GM06990 (cell line): ENCODE measurements around the gene CFAP74.

Source experiments
- DNase-seq: peaks from one replicate; pipeline ENCODE4 v3.0.0-alpha.2; 2011; ENCODE audit not compliant: insufficient read length; ENCODE audit errors: extremely low read depth
- H3K27me3 ChIP-seq: replicated peaks from 2 replicates; pipeline ENCODE4 v1.6.0; 2011; ENCODE audit warnings: low read length; ENCODE audit not compliant: control insufficient read depth, insufficient read depth
- H3K36me3 ChIP-seq: 2 replicates; pipeline ENCODE4 v1.5.1; 2011; ENCODE audit warnings: low read length; ENCODE audit not compliant: control insufficient read depth, insufficient read depth
- H3K4me3 ChIP-seq: replicated peaks from 2 replicates; pipeline ENCODE4 v1.5.1; 2011; ENCODE audit warnings: low read depth, mild to moderate bottlenecking, control low read depth, low read length
- CTCF ChIP-seq: IDR thresholded peaks from 2 replicates; pipeline ENCODE4 v1.5.1; 2011; ENCODE audit warnings: low read length, control low read depth, mild to moderate bottlenecking, inconsistent platforms; ENCODE audit not compliant: insufficient read depth, poor library complexity, severe bottlenecking

Gene CFAP74

GRCh38 chr1:2046174-2046917 lies 42.8 kb upstream of the CFAP74 start:
- peak; percentile 54 for DNase-seq
- peak; percentile 76 for TF ChIP-seq CTCF
- Histone ChIP-seq H3K36me3 (no peaks in the 10 kb centered on the region), H3K4me3 (no peak overlapping the region), H3K27me3 (no peaks in the 10 kb centered on the region; the same call in none of the 2 replicates)

- TF ChIP-seq CTCF, result no peak
- Histone ChIP-seq H3K36me3 (no peaks in the 10 kb centered on the region), H3K4me3 (no peak overlapping the region), H3K27me3 (no peaks in the 10 kb centered on the region; the same call in none of the 2 replicates)
- DNase-seq, result no peak
Measured at GRCh38 chr1:2045468-2046173, 42.0 kb upstream of the CFAP74 start.

- H3K27me3 ChIP-seq, result no peaks in the 10 kb centered on the region; the same call in none of the 2 replicates
- H3K4me3 ChIP-seq, result no peak overlapping the region
Measured at GRCh38 chr1:2044510-2045319, 41.1 kb upstream of the CFAP74 start.

GRCh38 chr1:2043886-2044285 lies 40.3 kb upstream of the CFAP74 start:
- no peak for DNase-seq
- H3K36me3 ChIP-seq, result no peaks in the 10 kb centered on the region
- TF ChIP-seq CTCF, result no peak
- no peaks in the 10 kb centered on the region; the same call in none of the 2 replicates for H3K27me3 ChIP-seq
- no peak overlapping the region for H3K4me3 ChIP-seq

More at GRCh38 chr1:2044510-2045319, 41.1 kb upstream of the CFAP74 start:
- no peaks in the 10 kb centered on the region for H3K36me3 ChIP-seq
- DNase-seq, result peak; percentile 69
- peak; percentile 44 for TF ChIP-seq CTCF

- no peak for TF ChIP-seq CTCF
- no peaks in the 10 kb centered on the region for H3K36me3 ChIP-seq
- no peaks in the 10 kb centered on the region; the same call in none of the 2 replicates for H3K27me3 ChIP-seq
- H3K4me3 ChIP-seq, result no peak overlapping the region
- DNase-seq, result no peak
Measured at GRCh38 chr1:2042830-2043773, 39.5 kb upstream of the CFAP74 start.
